HTR-8/SVneo (cell line): ENCODE results near the gene MRPS14.
"Not testable (repeated sequence)": the region's sequence is repeated elsewhere in the genome, so short reads cannot be mapped to it uniquely, and the experiment has no call there.

Experiments
- DNase-seq: peaks from one replicate; pipeline ENCODE4 v3.0.0; 2011; ENCODE audit warnings: low spot score, mixed read lengths; ENCODE audit not compliant: insufficient read length
- FAIRE-seq: peaks from 2 replicates; lab custom pipeline; 2011; peaks lifted over from hg19 to GRCh38; lab: Jason Lieb, UNC

Gene MRPS14

GRCh38 chr1:175024773-175025172, 1.5 kb upstream of the MRPS14 start:
- no peak for DNase-seq
- no peak for FAIRE-seq

- FAIRE-seq, DNase-seq: not testable (repeated sequence)
Measured at GRCh38 chr1:175023922-175024242, 657 bp upstream of the MRPS14 start.

GRCh38 chr1:175019524-175019923, 3.7 kb downstream of the MRPS14 start:
- FAIRE-seq (no peak), DNase-seq (no peak)

GRCh38 chr1:175015243-175015642, 8.0 kb downstream of the MRPS14 start:
- FAIRE-seq (no peak), DNase-seq (no peak)

GRCh38 chr1:175013445-175013844, 9.8 kb downstream of the MRPS14 start:
- no peak for FAIRE-seq
- no peak for DNase-seq

- no peak for FAIRE-seq
- DNase-seq = no peak
Measured at GRCh38 chr1:175009532-175009931, 13.7 kb downstream of the MRPS14 start.

DNA sequence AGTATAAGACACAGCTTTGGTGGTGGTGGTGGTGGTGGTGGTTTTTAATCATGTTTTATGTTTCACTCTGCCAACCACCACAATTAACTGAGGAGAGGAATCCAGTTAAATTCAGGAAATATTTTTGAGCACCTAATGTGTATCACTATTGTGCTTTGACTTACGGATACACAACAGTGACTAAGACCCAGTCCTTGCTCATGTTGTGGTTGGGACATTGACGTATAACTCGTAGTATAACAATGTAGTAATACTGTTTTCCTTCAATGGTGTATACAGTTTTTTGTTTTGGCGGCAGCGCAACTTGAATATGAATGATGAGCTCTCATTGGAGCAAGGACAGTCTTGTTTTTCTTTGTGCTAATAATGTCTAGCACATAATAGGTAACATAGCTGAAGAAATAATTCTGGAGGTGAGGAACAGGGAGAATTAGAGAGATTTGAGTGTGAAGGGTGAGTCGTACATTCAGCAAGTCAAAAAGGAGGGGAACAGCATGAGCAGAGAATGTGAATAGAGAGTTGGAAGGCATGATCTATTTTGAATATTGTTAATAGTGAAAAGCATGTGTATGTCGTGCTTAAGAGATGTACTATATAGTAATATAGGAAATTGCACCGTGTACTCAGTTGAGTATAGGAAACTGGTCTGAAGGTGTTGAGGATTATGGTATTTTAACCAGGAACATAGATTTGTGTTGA, 18.0 kb downstream of the MRPS14 start:
- DNase-seq (no peak), FAIRE-seq (no peak)

GRCh38 chr1:175003521-175003920, 19.7 kb downstream of the MRPS14 start:
- DNase-seq (no peak), FAIRE-seq (no peak)

GRCh38 chr1:175002910-175003517, 20.2 kb downstream of the MRPS14 start:
- no peak for DNase-seq
- no peak for FAIRE-seq

DNA sequence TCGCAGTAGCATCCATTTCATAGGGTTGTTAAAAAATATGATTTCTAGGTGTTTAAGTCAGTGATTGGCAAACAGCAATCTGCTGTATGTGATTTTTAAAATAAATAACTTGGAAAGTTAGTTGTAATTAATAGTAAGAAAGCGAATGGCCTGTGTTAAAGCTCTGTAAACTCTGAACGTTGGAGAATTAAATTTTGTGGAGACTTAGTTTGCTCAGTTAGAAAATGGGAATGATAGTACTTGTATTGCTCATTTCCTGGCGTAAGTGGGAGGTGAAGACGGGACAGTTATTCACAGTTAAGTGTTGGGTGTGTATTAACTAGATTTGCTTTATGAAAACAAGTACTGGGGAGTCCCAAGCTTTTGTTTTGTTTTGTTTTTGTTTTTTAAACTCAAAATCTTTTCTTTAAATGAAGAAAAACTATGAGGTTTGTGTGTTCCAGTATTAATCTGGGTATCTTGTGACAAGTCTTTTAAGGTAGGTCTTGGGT, 22.5 kb downstream of the MRPS14 start:
- DNase-seq = no peak

GRCh38 chr1:174999936-175000696, 23.1 kb downstream of the MRPS14 start, which contains the start of gene CACYBP:
TSS of gene CACYBP (plus strand) at chr1:174999947. CDS start at chr1:175000181, 234 bp downstream.
- no peak for FAIRE-seq
- peak; percentile 5 for DNase-seq

More for the DNA sequence above, 22.5 kb downstream of the MRPS14 start:
- no peak for FAIRE-seq

DNA sequence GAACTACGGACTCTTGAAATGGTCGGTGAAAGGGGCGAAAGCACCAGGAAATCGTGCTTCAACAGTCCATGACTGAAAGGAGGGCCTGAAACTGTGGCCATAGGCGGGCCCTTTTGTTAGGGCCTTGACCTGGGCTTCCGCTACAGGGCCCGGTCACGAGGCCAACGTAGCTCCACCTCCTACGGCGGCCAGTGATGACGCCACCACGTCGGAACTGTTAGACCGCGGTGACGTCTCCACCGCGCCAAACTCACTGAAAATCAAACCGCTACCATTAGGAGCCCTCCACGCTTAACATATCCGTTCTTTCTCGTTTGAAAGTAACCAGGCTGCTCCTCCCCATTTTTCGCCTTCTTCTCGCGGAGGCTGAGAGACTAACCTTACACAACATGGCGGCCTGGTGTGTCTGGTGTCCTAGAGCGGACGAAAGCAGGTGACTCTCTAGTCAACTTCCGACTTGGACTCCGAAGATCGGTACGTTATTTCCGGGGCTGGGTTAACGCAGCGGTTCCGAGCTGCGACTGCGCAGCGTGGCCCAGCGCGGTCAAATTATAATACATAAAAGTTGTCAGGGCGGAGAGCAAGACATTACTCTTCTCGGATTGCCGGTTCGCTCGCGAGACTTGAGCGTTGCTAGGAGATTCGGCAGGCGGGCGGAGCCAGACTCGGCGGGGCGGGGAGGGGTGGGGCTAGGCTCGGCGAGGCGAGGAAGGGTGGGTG, 23.8 kb downstream of the MRPS14 start:
- DNase-seq = peak; percentile 91
- peak; percentile 91 for FAIRE-seq

GRCh38 chr1:174998569-174999215, 24.5 kb downstream of the MRPS14 start:
- FAIRE-seq (no peak), DNase-seq (peak; percentile 38)

DNA sequence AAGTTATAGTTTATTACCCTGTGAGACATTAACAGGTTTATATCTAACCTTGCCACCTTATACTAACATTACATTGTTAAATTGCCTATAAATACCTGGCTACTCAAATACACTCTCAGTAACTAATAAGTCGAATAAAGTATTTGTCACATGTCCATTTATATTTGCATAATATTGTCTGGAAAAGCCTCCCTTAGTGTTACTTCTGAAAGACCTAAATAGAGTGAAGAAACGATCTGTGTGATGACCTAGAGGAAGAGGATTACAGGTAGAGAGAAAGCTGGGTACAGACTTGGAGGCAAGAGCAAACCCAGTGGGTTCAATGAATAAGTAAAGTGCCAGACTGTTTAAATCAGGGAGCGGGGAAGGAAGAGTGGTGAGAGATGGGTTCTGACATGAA, 26.2 kb downstream of the MRPS14 start:
- FAIRE-seq (no peak), DNase-seq (no peak)

- DNase-seq (no peak), FAIRE-seq (no peak)
Measured at GRCh38 chr1:174996476-174996875, 26.7 kb downstream of the MRPS14 start.

DNA sequence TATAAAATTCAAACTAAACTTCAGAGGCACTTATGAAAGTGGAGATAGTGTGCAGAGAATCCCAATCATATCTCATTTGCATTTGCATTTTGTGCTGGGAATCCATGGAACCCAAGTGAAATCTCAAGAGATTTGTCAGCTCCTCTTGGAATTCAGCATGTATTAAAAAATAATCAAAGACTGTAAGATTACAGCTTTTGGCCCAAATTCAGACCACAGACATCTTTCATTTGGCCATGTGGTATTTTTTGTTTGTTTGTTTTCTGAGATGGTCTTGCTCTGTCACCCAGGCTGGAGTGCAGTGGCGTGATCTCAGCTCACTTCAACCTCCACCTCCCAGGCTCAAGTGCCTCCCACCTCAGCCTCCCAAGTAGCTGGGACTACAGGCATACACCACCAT, 27.3 kb downstream of the MRPS14 start:
- no peak for FAIRE-seq
- DNase-seq = no peak

DNA sequence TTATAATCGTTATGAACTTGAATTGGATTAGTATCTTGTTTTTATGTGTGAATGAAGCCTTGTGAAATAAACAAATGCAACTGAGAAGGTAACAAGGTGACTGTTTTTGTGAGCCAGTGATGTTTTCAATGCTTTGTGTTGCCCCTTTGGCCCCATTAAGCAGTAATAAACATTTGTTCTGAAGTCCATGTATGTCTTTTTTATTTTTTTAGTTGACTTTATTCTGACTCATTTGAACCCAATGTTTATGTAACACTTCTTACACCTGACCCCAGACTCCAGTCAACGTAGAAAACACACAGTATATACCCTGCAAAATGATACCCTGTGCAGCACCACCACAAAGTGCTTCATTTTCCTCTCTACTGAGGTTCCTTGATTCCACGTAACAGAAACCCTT, 28.1 kb downstream of the MRPS14 start:
- no peak for DNase-seq
- FAIRE-seq = no peak

- no peak for DNase-seq
- FAIRE-seq = no peak
Measured at GRCh38 chr1:174991473-174991872, 31.8 kb downstream of the MRPS14 start.

DNA sequence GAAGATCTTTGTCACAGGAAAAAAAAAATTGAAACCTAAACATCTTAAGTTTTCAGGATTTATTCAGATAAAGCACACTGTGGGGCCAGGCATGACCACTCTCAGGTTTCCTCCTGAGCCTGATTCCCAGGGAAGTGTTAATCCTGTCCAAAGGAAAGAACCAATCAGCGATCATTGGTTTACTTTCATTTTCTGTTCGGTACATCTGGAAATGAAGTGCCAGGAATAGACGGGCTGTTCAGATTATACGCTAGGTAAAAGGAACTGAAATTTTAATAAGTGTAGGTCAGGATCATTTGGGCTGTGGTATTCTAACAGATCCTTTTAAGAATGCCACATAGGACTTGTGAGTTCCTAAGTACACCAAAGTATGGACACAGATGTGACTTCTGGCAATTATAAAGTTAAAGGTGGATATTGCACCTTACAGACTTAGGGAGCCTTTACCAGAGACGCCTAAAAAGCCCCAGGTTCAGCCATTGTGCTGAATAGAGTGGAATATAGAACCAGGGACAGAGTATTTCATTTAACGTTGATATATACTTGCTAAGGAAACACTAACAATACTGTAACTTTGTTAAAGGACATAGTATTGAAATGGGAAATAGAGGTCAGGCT, 32.7 kb downstream of the MRPS14 start:
- DNase-seq (no peak), FAIRE-seq (no peak)
